Prostate gland (tissue), 2 donors: ENCODE data around the gene POU6F1. TPM values are rescaled to one million over a fixed set of nuclear protein-coding genes. Genes with fewer than 3 reads are reported as not detected.

ENCODE experiments used
- DNase-seq: peaks from one replicate; pipeline ENCODE4 v3.0.0-alpha.2; 2019; ENCODE audit warnings: low spot score
- H3K27ac ChIP-seq, 2 donors: fragments of 200-600 bp; sonication (generic); 2 replicates each; pipeline ENCODE4 v1.5.1; 2017 to 2019
- H3K27me3 ChIP-seq: fragments of 200-600 bp; sonication (generic); replicated peaks from 2 replicates; pipeline ENCODE4 v1.5.1; 2019; ENCODE audit not compliant: insufficient read depth
- H3K36me3 ChIP-seq, 2 donors: fragments of 200-600 bp; sonication (generic); 1 replicate in 1 of 2; 2 replicates in 1 of 2; pipeline versions ENCODE4 v1.5.1 to v1.8.1; 2017 to 2019
- H3K4me1 ChIP-seq: fragments of 200-600 bp; sonication (generic); replicated peaks from 2 replicates; pipeline ENCODE4 v1.5.1; 2019
- H3K4me3 ChIP-seq, 2 donors: fragments of 200-600 bp; sonication (generic); 2 replicates each; pipeline ENCODE4 v1.5.1; 2017 to 2019
- H3K9me3 ChIP-seq: fragments of 200-600 bp; sonication (generic); 2 replicates; pipeline ENCODE4 v1.5.1; 2017
- CTCF ChIP-seq, 4 experiments: fragments of 200-600 bp in 2 of 4; fragments of 450-650 bp in 2 of 4; sonication (generic) in 2 of 4; IDR thresholded peaks; 1 replicate in 3 of 4; 2 replicates in 1 of 4; pipeline ENCODE4 v1.5.1; 2016 to 2019; ENCODE audit warnings: antibody characterized with exemption in 4 of 4, mild to moderate bottlenecking in 2 of 4, moderate library complexity in 2 of 4
- POLR2A ChIP-seq: fragments of 450-650 bp; IDR thresholded peaks from one replicate; pipeline ENCODE4 v1.6.1; 2016; ENCODE audit warnings: antibody characterized with exemption, mild to moderate bottlenecking
- POLR2AphosphoS5 ChIP-seq: sonication (generic); formaldehyde crosslinking; IDR thresholded peaks from one replicate; pipeline ENCODE4 v1.6.1; 2017; ENCODE audit warnings: antibody characterized with exemption
- WGBS: methylation state at CpG from one replicate; pipeline ENCODE4 v1.1.5; 2018; 5-methylcytosine and 5-hydroxymethylcytosine counted together
- intact Hi-C: fragments of 100-400 bp; cut with DNase I; formaldehyde crosslinking; loops from one replicate; pipeline ENCODE4 v1.14.2; 2022
- total RNA-seq, 2 donors: library from RNA; depleted of rRNA; stranded (reverse); fragments of >200 nt; gene quantifications; one replicate each; pipeline ENCODE4 v1.1.0, GENCODE V29; 2016

The POU6F1 gene
- total RNA-seq, 2 donors from 2014 or later = 13.5 to 17.2 TPM

DNA sequence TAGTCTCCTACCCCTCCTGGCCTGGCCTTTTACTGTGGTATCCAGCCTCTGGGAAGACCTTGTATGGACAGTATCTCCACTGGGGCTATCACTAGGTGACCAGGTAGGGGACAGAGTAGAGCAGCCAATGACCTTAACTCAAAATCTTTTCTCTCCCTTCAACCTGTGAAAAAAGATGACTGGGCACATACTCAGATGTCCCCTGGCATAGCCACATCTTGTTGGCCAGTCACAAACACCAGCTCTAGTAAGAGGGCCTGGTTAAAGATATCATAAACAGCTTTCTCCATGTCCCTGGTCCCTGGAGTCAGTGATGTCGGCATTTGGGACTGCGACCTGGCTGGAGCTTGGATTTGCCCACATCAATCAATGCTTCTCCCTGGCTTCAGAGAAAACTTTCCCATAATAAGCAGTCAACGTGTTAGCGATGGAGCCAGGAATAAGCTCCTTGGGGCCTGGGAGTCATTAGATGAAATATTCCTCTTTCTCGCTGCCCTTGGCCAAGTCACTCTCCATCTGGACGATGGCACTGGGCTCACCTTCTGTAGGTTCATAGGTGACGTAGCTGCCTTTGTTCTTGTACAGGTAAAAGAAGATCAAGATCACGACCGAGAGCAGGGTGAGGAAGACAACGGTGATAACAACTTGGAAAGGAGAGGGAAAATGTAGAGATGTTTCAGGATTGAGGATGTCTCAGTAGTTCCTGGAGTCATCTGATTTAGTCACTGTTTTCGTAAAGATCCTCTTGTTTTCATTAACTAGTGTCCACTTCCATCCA lies 27.8 kb upstream of the POU6F1 start:
- TF ChIP-seq CTCF (IDR thresholded peaks at IDR 0.05) (no peak), POLR2AphosphoS5 (no peak), POLR2A (no peak)
- no peaks in the 10 kb centered on the region for H3K9me3 ChIP-seq
- no peak overlapping the region for H3K27ac ChIP-seq
- H3K36me3 ChIP-seq = peaks cover 0 to 3% of the 10 kb centered on the region in 2 donors
- no peaks in the 10 kb centered on the region for H3K27me3 ChIP-seq
- WGBS = 91% methylated on average over 10 of the region's 11 CpGs
- intact Hi-C loops = no loop called here
- H3K4me1 ChIP-seq = peaks cover under 1% of the 10 kb centered on the region
- DNase-seq = no peak
- no peak overlapping the region for H3K4me3 ChIP-seq

DNA sequence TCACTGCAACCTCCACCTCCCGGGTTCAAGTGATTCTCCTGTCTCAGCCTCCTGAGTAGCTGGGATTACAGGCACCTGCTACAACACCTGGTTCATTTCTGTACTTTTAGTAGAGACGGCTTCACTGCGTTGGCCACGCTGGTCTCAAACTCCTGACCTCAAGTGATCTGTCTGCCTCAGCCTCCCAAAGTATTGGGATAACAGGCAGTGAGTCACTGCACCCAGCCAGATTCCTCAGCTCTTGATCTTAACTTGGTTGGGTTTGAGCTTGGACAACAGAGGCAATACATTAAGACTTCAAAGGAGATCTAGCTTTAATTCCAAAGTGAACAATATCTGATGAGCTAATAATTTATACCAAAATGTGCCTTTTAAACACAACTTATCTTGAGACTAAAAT lies 26.4 kb upstream of the POU6F1 start:
- Histone ChIP-seq H3K4me3 (no peak overlapping the region), H3K27me3 (no peaks in the 10 kb centered on the region), H3K27ac (no peak overlapping the region), H3K4me1 (peaks cover 6% of the 10 kb centered on the region), H3K9me3 (no peaks in the 10 kb centered on the region), H3K36me3 (peaks cover 0 to 4% of the 10 kb centered on the region in 2 donors)
- no peak for DNase-seq
- intact Hi-C loops = no loop called here
- WGBS = 92% methylated on average over 4 of the region's 4 CpGs
- TF ChIP-seq POLR2A (no peak), POLR2AphosphoS5 (no peak), CTCF (IDR thresholded peaks at IDR 0.05) (no peak)

GRCh38 chr12:51242876-51243275 lies 25.0 kb upstream of the POU6F1 start:
- no peak for TF ChIP-seq POLR2AphosphoS5
- no peak for TF ChIP-seq POLR2A
- TF ChIP-seq CTCF (IDR thresholded peaks at IDR 0.05) = no peak
- DNase-seq = no peak
- Histone ChIP-seq H3K27ac (no peak overlapping the region), H3K4me3 (no peak overlapping the region), H3K4me1 (peaks cover 6% of the 10 kb centered on the region), H3K36me3 (peaks cover 0 to 4% of the 10 kb centered on the region in 2 donors), H3K9me3 (no peaks in the 10 kb centered on the region), H3K27me3 (no peaks in the 10 kb centered on the region)
- intact Hi-C loops = no loop called here
- 68% methylated on average over 7 of the region's 7 CpGs for WGBS

- 78% methylated on average over 7 of the region's 7 CpGs for WGBS
- H3K27ac ChIP-seq = no peak overlapping the region
- intact Hi-C loops = no loop called here
- H3K4me3 ChIP-seq = no peak overlapping the region
- peaks cover 0 to 4% of the 10 kb centered on the region in 2 donors for H3K36me3 ChIP-seq
- no peaks in the 10 kb centered on the region for H3K27me3 ChIP-seq
- DNase-seq = no peak
- no peaks in the 10 kb centered on the region for H3K9me3 ChIP-seq
- H3K4me1 ChIP-seq = peaks cover 6% of the 10 kb centered on the region
- TF ChIP-seq CTCF (IDR thresholded peaks at IDR 0.05) (no peak), POLR2A (no peak), POLR2AphosphoS5 (no peak)
Observed at GRCh38 chr12:51242120-51242519, 24.3 kb upstream of the POU6F1 start.

- TF ChIP-seq POLR2AphosphoS5 = no peak
- TF ChIP-seq POLR2A = no peak
- no peak for TF ChIP-seq CTCF (IDR thresholded peaks at IDR 0.05)
- Histone ChIP-seq H3K4me1 (peaks cover 6% of the 10 kb centered on the region), H3K4me3 (no peak overlapping the region), H3K9me3 (no peaks in the 10 kb centered on the region), H3K27ac (no peak overlapping the region), H3K36me3 (peaks cover 0 to 4% of the 10 kb centered on the region in 2 donors), H3K27me3 (no peaks in the 10 kb centered on the region)
- WGBS = 62% methylated on average over 2 of the region's 2 CpGs
- DNase-seq = no peak
- intact Hi-C loops = no loop called here
Observed at GRCh38 chr12:51240971-51241370, 23.1 kb upstream of the POU6F1 start.
